Sigmoid colon (tissue), 4 donors: ENCODE results near the gene SMIM13.

ENCODE experiments used
- CTCF ChIP-seq, 4 experiments: fragments of 450-650 bp in 3 of 4; fragments of 200-600 bp in 1 of 4; IDR thresholded peaks; one replicate each; pipeline ENCODE4 v1.5.1; 2016 to 2019; ENCODE audit warnings: antibody characterized with exemption in 4 of 4, mild to moderate bottlenecking in 3 of 4, moderate library complexity in 2 of 4
- EP300 ChIP-seq, 4 donors: sonication (generic); formaldehyde crosslinking; IDR thresholded peaks; one replicate each; pipeline ENCODE4 v1.6.1; 2017; ENCODE audit warnings: antibody characterized with exemption in 4 of 4
- POLR2A ChIP-seq, 2 donors: fragments of 450-650 bp; IDR thresholded peaks; one replicate each; pipeline ENCODE4 v1.6.1; 2016; ENCODE audit warnings: antibody characterized with exemption in 2 of 2, mild to moderate bottlenecking in 2 of 2, moderate library complexity in 2 of 2
- POLR2AphosphoS5 ChIP-seq, 4 donors: sonication (generic); formaldehyde crosslinking; IDR thresholded peaks; one replicate each; pipeline ENCODE4 v1.6.1; 2017; ENCODE audit warnings: antibody characterized with exemption in 4 of 4

- TF ChIP-seq CTCF (IDR thresholded peaks at IDR 0.05) (no peak), POLR2A (IDR thresholded peaks at IDR 0.05) (no peak), EP300 (IDR thresholded peaks at IDR 0.05) (no peak), POLR2AphosphoS5 (IDR thresholded peaks at IDR 0.05) (no peak)
Observed at GRCh38 chr6:11065436-11066202, 28.0 kb upstream of the SMIM13 start.
